Measurements from ENCODE around the gene TMEM35B.
"Not testable (repeated sequence)": the region's sequence is repeated elsewhere in the genome, so short reads cannot be mapped to it uniquely, and the experiment has no call there.

TMEM35B gene

DNA sequence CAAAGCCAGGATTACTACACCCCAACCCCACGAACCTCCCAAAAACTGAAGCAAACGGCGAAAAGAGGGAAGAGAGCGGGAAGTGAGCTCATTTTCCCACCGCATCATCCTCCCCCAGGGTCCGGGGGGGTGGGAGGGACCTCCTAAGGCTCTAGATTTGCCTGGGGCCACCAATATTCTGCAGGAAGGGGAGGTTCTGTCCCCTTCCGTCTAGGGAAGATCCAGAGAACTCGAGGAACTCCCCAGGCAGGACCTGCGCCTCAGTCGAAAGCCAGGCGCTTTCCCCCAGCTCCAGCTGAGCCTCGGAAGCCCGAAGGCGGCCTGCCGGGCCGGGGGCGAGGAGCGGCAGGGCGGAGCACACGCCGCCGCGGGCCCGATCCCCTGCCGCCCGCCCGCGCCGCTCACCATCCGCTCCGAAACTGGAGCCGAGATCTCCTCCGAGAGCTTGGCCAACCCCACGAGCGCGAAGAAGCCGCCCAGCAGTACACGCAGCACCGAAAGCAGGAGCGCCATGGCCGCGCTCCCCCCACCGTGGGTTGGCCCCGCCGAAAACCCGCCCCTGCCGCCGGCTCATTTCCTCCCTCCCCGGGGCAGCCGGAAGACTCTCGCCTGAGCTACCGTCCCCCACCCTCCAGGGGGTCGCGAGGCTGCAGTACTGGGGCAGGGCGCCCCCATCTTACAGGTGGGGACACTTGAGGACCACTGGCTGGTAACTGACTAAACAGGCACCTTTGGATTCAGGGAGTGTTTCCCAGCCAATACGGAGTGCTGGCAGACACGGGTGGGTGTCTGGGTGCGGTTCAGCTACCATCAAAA, at the start of gene TMEM35B:
Gene TMEM35B, minus strand, starts transcription at position 555 of the 816 bp plus-strand sequence. Its CDS starts 42 bp downstream, at position 513.
- no peak for DNase-seq

DNA sequence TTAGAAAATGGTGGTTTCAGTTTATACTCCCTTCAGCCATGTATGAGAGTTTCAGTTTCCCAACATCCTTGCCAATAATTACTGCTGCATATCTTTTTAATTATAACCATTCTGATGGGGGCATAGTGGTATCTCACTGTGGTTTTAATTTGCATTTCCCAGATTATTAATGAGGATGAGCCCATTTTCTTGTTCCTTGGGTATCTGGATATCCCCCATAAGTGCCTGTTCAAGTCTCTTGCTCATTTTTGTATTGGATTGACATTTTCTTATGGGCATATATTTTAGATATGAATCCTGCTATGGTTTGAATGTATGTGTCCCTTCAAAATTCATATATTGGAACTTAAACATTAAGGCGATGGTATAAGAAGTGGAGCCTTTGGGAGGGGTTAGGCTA, 48.2 kb upstream of the TMEM35B start:
- no peak for DNase-seq

DNA sequence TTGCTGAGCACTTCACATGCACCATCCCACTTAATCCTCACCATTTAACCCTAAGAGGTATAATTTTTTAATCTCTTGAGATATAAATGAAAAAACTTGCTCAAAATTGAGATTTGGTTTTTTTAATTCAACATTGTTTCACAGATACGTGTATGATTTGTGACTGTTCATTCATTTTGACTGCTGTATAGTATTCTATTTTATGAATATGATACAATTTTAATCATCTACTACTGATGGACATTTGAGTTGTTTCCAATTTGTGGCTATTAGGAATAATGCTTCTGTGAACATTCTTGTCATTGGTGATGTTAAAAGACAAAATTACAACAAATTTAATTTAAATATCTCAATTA, 47.2 kb upstream of the TMEM35B start:
- DNase-seq: no peak

DNA sequence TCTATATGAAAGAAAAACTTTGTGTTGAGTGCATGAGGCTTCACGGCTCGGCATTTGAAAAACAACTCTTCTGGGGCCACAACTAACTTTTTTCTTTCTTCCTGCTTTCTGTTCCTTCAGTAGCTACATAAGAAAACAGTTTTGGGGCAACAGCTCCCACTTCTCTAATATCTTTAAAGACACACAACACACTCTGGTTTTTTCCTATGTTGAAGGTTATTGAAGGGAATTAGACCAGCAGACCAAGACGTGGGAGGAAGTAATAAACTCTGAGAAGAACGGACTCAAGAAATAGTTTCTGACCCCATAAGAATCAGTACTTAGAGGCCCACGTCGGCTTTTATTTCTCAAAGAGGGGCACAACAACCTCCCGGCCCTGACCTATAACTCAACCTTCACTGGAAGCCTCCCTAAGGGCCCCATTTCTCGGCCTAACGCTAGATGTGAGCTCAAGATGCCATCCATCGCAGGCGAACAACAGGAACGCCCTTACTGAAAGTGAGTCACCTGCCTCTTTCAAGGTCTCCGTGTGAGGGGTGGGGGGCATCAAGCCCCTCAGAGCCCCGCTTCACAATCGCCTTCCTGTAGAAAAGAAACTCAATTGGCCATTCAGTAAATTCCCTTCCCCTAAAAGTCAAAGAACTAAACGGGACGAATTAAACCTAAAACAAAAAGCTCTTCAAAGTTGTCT, 45.8 kb upstream of the TMEM35B start:
- no peak for DNase-seq

DNA sequence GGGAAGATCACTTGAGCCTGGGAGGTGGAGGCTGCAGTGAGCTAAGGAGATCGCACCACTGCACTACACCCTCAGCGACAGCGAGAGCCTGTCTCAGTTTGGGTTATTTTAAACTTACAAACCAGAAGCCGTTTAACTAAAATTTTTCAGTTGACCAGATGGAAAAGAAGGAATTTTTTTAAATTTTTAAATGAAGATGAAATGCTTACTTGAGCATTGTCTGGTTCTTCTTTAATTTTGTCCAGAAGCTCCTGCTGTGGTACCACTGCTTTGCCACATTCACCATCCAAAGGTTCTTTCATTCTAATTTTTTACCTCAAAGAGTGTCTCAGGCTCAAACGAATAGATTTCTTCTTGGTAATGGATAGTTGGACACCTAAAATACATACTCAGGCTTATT, 45.2 kb upstream of the TMEM35B start:
- DNase-seq: no peak

DNA sequence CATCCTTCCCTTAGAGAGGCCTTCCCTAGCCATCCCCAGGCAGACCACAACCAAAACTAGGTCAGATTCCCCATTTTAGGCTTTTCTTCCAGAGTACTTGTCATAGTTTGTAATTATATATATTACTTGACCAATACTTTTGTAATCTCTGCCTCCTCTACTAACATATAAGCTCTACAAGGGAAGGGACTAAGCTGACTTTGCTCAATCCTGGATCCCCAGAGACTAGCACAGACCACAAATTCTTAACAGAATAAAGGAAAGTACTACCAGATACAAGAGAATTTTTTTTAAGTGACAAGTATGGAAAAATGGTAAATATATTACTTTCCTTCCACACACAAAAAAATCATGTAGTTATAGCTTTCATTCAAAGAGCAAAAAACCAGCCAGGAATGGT, 44.6 kb upstream of the TMEM35B start:
- no peak for DNase-seq

DNA sequence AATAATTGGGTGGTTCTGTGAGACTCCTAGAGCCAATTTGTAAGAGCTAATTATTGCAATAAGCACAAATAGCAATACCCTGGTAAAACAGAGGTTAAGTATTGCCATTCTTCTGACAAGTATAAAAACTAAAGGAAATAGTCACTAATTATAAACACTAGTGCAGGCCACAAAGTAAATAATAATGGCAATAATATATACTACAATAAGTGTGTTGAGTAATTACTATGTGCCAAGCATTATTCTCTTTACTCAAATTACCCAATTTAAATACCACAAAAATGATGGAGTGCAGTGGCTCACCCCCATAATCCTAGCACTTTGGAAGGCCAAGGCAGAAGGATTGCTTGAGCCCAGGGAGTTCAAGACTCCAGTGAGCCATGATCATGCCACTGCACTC, 31.3 kb upstream of the TMEM35B start:
- DNase-seq: no peak

DNA sequence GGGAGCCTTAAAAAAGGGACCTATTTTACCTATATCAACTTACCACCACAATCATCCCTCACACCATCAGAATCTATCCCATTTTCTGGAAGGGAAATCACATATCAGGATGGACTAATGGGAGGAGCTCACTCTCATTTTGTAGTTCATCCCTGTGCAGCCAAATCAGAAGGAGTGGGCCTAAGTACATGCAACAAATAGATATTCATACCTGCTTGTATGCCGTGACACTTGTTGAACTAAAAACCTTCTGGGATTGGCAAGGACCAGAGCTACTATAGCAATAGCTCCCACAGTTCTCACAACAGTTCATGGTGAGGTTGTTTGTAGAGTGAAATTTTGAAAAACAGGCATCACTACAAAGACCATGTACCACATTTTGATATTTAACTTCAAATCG, 29.3 kb upstream of the TMEM35B start:
- no peak for DNase-seq

DNA sequence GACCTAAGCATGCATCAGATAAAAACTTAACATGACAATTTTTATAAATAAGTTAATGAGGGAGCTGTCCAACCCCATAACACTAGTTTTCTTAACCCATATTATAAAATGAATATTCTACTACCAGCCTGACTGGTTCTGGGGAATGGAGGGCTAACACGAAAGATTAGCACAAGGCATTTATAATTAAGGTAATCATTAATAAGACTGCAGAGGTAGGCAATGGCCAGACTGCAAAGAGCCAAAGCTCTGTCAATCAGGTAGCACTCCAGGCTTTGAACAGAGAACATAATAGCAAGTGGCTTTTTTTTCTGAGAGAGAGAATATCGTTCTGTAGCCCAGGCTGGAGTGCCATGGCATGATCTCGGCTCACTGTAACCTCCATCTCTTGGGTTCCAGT, 20.6 kb upstream of the TMEM35B start:
- DNase-seq: no peak

DNA sequence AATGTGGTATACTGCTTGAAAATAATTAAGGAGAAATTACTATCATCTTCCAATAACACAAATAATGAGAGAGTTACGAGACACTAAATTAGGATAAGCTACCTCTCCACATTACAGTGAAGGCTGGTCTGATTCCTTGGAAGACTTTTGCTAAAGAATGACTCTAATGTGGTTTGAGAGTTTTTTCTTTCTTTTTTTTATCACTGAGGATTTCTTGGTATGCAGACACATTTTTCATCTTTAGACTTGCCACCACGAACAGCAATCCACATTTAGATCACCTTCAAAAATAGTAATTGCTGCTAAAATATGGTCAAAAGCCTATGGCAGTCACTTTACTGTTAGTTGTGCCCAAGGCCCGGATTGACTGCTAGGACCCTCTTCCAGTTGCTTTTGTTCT, 16.6 kb upstream of the TMEM35B start:
- no peak for DNase-seq

DNA sequence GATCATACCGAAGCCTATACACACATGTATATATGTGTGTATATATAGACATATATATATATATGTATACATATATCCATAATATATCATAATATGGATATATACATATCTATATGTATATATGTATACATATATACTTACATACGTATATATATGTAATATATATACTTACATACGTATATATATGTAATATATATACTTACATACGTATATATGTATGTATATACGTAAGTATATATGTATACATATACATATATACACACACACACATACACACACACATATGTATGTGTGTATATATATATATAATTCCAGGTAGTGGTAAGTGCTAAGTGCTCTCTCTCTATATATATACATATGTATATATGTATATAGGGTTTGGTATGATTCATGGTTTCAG, 9.7 kb upstream of the TMEM35B start:
- no peak for DNase-seq

DNA sequence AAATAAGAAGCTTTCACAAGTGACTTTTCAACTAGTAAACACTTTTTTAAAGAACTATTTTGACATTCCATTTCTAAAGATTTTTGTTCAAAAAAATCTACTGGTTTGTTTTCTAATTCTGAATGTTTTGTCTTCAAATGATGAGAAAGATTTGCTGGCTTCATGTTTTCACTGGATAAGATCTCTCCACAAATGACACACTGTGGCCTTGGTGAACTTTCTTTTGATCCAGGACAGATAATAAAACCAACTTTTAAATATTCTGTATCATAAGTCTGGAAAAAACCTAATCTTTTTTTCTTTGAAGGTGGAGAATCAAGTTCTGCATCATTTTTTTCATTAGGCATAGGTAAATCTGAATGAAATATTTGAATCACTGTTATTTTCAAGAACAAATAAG, 3.4 kb upstream of the TMEM35B start:
- DNase-seq: no peak

DNA sequence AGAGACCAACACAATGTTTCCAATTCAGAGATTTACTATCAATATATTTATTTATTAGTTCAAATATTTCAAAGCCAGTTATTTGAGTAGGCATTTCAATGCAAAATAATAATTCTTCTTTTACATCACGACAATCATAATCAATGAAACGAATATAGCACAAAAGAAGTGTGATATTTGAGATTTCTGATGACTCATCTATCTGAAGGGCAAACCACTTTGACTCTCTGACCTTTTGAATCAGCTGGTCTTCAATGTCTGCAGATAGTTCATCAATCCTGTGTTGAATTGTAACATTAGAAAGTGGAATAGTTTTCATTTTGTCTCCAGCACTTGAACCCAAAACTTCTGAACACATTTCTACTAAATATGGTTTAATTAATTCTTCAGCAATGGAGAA, 3.0 kb upstream of the TMEM35B start:
- no peak for DNase-seq

DNA sequence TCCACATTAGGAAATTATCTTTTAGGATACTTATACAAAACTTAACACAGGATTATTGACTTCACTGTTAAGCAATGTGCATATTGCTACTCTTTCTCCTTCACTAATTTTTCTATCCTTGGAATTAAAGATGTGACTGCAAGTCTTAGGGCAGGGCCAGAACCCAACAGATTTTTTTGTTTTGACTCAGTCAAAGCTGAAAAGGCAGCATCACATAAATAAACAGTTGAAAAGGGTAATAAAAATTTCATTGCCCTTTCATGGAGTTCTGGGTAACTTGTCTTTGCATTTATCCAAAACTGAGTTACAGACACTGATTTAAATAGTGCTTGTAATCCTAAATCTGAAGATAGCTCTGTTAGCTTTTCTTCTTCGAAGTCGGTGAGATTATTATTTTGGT, 1.9 kb upstream of the TMEM35B start:
- DNase-seq: no peak

DNA sequence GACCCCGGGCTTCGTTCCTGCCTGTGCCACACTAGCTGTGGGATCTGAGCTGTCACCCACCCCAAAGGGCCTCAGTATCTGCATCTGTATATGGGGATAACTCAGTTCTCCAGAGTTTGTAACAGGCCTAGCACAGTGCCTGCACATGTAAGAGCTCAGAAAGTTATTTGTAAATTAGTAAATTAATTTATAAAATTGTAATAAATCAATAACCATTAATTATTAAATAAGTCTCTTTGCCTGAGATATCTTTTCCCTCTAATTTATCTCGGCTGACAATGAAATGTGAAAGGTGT, 410 bp upstream of the TMEM35B start:
- not testable (repeated sequence) for DNase-seq

DNA sequence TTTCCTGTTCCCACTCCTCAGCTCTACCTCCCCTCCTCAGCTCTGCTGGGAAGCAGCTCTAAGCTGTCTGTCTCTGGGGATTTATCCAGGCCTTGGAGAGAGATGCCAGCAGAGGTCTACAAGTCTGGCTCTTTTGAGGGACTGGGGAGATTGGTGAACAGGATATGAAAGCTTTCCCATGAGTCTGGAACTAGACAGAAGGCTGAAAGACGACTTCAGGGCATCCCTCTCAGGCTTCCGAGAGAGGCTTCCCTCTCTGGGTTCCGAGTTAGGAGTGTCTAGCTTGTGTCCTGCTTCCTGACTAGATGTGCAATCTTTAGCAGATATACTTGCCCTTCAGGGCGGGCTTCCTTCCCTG, 733 bp downstream of the TMEM35B start:
- no peak for DNase-seq

DNA sequence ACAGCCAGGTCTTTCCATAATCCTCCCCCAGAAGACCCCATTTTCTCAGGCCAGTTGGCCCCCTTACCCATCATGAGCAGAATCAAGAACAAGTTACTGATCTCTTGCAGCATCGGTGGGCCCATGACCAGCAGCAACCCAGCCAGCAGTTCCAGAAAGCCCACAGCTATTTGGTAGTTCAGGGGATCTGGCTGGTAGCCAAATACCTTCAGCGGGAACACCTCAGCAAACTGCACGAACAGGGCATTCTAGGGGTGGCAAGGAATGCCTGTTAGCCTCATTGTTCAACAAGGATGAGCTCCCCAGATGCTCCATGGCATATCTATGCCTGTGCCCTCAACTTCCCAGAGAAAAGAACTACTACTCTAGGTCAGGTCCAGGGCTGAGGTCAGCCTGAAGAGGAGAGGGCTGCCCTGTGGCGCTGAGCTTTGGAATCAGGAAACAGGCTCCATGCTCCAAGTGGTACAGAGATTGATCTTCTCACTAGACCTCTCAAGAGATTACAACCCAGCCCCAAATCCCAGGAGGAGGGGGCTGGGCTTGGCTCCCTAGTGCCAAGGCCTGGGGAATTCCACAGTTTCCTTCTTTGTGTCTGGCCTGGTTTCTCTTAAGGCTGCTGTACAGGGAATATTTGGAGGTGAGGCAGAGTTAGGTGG, 1.3 kb downstream of the TMEM35B start:
- no peak for DNase-seq

DNA sequence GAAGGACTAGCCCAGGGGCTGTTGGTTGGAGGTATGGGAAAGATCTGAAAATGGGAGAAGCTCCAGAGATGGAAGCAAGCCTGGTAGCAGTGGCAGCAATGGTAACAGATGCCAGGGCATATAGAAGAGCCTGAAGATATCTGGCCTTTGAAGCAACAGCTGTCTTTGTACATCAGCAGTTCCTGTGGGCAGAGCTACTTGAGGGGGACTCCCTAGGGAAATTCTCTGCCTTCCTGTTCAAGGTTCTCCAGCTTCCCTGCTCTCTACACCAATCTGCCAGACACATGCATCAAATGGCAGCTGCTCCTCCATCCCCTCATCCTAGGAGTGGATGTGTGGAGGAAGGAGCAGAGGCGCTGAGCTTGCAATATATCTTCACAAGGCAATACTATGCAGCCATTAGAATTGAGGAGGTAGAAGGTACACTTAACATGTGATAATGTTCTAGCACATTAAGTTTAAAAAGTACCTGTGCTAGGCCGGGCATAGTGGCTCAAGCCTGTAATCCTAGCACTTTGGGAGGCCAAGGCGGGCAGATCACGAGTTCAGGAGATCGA, 2.2 kb downstream of the TMEM35B start:
- peak; percentile 77 for DNase-seq

DNA sequence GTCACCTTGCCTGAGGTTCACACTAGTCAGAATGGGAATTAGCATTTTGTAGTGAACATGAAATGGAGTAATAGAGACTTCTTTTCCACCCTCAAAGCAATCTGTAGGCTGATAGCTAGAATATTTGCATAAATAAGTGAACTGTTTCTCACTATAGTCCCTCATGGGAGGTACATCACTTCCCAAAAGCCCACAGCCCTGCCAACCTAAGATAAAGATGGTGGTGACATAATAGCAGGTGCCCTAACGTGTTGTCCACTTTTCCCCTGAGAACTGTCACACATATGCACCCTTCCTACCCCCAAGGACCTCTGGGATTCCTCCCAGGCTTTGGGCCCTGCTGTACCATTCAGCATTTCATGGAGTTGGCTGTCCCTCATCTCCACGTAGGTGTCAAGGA, 4.4 kb downstream of the TMEM35B start:
- DNase-seq: no peak

DNA sequence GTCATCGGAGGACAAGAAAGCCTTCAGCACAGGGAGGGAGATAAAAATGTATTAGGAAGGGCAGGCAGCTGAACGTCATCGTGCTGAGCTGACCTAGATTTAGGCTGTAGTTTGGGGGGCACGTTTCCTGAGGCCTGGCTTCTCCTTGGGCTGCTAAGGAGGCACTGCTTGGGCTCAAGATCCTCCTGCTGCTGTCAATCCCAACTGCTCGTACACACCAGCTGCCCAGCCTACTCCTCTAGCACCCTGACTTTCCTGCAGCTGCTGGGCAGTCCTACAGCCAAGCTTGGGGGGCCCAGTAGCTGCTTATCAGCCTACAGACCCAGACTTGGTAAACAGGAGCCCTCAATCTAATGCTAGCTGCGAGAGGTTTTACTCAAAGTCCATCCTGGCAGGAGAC, 6.2 kb downstream of the TMEM35B start:
- no peak for DNase-seq

DNA sequence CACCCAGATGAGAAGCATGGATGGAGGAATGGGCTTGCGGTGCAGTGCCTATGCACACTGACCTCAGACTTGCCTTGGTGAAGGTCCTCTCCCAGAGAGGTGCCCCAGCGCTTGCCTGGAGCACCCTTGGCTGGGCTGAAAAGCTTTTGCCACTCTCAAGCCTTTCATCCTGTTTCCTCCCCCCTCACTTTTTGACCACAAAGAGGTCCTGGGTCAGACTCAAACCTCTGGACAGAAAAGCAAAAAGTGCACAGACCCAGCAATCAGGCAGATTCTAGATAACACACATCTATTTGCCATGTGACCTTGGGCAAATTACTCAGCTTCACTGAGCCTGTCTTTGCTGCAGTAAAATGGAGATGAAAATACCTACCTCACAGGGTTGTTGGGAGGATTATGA, 7.3 kb downstream of the TMEM35B start:
- DNase-seq: no peak

DNA sequence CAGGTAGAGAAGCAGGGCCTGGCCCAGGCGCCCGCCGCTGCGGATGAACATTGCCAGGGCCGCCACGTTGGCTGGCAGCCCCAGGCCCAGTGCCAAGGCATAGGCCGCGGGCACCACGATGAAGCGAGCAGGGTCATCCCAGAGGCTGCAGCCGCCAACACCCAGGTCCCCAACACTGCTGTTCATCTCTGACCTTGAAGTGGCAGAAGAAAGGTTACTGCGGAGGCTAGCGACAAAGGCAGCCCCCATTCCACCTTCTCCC, 8.0 kb downstream of the TMEM35B start:
- no peak for DNase-seq

DNA sequence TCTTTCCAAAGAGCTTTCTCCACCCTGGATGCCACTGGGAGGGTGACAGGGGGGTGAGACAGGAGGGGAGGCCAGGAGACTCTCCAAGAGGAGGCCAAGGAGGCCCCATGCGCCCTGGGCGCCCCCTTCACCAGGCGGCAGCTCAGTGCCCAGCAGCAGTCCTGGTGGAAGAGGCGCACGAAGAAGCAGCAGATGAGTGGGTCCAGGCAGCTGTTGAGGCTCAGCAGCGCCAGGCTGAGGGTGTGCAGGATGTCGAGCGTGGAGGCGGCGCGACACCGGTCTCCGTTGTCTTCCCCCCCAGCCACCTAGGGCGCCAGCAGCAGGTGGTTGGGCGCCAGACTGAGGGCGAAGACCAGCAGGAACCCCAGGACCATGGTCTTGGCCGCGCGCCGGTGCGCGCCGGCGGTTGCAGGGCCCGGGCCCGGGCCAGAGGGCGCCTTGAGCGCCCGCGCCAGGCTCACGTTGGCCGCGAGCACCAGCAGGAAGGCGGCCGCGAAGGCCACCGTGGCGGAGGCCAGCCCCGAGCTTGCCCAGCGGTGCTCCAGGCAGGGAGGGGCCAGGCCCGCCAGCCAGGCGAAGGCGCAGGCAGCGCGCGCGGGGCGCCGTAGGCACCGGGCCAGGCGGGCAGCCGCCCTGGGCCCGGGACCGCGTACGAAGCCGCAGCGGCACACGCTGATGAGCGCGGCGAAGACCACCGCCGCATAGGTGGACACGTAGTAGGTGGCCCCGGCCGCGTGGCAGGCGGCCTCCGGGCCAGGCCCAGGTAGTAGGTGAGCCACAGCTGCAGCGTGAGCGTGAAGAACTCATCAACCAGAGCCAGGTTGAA, 8.6 kb downstream of the TMEM35B start:
- no peak for DNase-seq

DNA sequence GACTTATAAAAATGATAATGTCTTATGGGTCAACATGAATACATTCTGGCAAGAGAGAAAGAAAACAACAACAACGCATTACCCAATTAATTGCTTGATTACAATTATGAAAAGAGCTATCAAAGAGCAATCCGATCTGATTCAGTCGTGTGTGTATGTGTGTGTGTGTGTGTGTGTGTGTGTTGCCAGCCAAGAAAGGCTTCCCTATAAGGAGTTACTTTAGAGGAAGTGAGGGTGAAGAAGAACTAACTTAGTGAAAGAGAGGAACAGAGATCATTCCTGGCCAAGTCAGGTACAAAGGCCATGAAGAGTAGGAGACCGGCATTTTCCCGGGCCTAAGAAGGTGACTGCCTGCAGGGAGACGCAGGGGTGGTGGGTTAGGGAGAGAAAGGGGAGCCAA, 9.4 kb downstream of the TMEM35B start:
- DNase-seq: no peak
